ENCODE measurements around the gene SYTL3.
"Not testable (repeated sequence)": the region's sequence is repeated elsewhere in the genome, so short reads cannot be mapped to it uniquely, and the experiment has no call there.

SYTL3 gene

GRCh38 chr6:158638324-158638854, 11.5 kb upstream of the SYTL3 start:
- DNase-seq (ENCODE audit: low read depth in 2 of 2): no peak

- DNase-seq (ENCODE audit: low read depth in 2 of 2): no peak
Measured at GRCh38 chr6:158639056-158639455, 10.8 kb upstream of the SYTL3 start.

- DNase-seq (ENCODE audit: low read depth in 2 of 2): no peak
Measured at GRCh38 chr6:158640519-158640918, 9.3 kb upstream of the SYTL3 start.

- DNase-seq (ENCODE audit: low read depth in 2 of 2): no peak
Measured at GRCh38 chr6:158642097-158642601, 7.7 kb upstream of the SYTL3 start.

- no peak for DNase-seq (ENCODE audit: low read depth in 2 of 2)
Measured at GRCh38 chr6:158643836-158644230, 6.0 kb upstream of the SYTL3 start.

GRCh38 chr6:158644231-158645063, 5.4 kb upstream of the SYTL3 start, which contains the start of gene DYNLT1:
TSS of gene DYNLT1 (minus strand) at chr6:158644743. CDS start at chr6:158644708, 35 bp downstream.
- peak; percentile 83 to 88 for DNase-seq (ENCODE audit: low read depth in 2 of 2)

- no peak for DNase-seq (ENCODE audit: low read depth in 2 of 2)
Measured at GRCh38 chr6:158645064-158646022, 4.5 kb upstream of the SYTL3 start.

GRCh38 chr6:158646023-158646910, 3.6 kb upstream of the SYTL3 start:
- no peak for DNase-seq (ENCODE audit: low read depth in 2 of 2)

- DNase-seq (ENCODE audit: low read depth in 2 of 2): no peak
Measured at GRCh38 chr6:158647501-158647900, 2.4 kb upstream of the SYTL3 start.

GRCh38 chr6:158648682-158649131, 1.1 kb upstream of the SYTL3 start:
- DNase-seq (ENCODE audit: low read depth in 2 of 2): no peak

GRCh38 chr6:158651981-158652737, 2.3 kb downstream of the SYTL3 start:
- not testable (repeated sequence) for DNase-seq (ENCODE audit: low read depth in 2 of 2)

- DNase-seq (ENCODE audit: low read depth in 2 of 2): peak; percentile 73 to 74
Measured at GRCh38 chr6:158653577-158654354, 3.9 kb downstream of the SYTL3 start.

- no peak for DNase-seq (ENCODE audit: low read depth in 2 of 2)
Measured at GRCh38 chr6:158654498-158654897, 4.6 kb downstream of the SYTL3 start.

GRCh38 chr6:158654960-158655489, 5.2 kb downstream of the SYTL3 start:
- DNase-seq (ENCODE audit: low read depth in 2 of 2): no peak

GRCh38 chr6:158655569-158656450, 6.0 kb downstream of the SYTL3 start:
- DNase-seq (ENCODE audit: low read depth in 2 of 2): no peak

GRCh38 chr6:158656986-158657385, 7.1 kb downstream of the SYTL3 start:
- not testable (repeated sequence) for DNase-seq (ENCODE audit: low read depth in 2 of 2)

GRCh38 chr6:158660333-158660754, 10.5 kb downstream of the SYTL3 start:
- DNase-seq (ENCODE audit: low read depth in 2 of 2): no peak

GRCh38 chr6:158661156-158661685, 11.4 kb downstream of the SYTL3 start:
- no peak for DNase-seq (ENCODE audit: low read depth in 2 of 2)

Data from activated CD4-positive, alpha-beta T cell treated with anti-CD3 and anti-CD28 coated beads for 24 hours (primary cell).